Measurements from ENCODE around the gene SAMMSON. TPM values are rescaled to one million over a fixed set of nuclear protein-coding genes. Genes with fewer than 3 reads are reported as not detected.

The SAMMSON gene
- total and polyA plus RNA-seq, 10 donors: 0.05 to 1.0 TPM; not detected in 8

DNA sequence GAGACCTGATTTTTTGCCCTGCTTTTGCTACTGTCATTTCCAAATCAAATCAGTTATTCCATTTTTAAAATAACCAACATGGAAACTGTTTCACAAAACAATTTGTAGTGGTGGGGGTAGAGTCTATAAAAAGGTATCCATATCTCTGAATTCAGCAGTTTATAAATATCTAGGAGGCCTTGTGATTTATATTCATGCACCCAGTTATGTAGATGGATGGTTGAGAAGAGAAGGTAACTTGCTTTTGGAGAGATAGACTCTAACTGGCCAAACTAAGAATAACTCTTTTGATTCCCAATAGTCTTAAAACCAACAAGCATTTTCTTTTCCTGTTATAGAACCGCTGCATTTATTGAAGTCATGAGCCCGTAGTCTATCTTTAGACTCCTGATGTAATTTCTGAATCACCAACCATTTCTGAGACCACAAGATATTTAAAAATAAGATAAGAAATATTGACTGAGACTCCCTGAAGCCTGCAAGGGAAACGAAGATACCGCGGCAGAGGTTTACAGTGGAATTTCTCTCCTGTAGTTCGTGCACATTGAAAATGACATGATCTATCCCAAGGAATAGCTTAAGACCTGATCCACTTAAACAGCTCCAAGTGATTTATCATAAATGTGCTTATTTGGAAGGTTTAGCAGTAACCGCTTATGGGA, 68.5 kb downstream of the SAMMSON start:
- intact Hi-C loops (cut with DNase I; ENCODE audit: low total_unique reads): loop anchor here (10.0 kb wide), 1 partner anchor 1587 kb away; no protein-coding TSS in a partner anchor
- 70 to 84% (median 75%) methylated on average over 7 of the region's 7 CpGs for WGBS, 5 donors
- DNase-seq: no peak
- Histone ChIP-seq H3K27ac (no peak overlapping the region), H3K9me3 (no peaks in the 10 kb centered on the region), H3K4me1 (no peaks in the 10 kb centered on the region), H3K4me3 (no peak overlapping the region), H3K27me3 (replicated peaks in 1 of 7) (peaks cover 0 to 50% (median 13%) of the 10 kb centered on the region in 7 donors), H3K36me3 (no peaks in the 10 kb centered on the region)
- no peak for TF ChIP-seq POLR2AphosphoS5 (IDR thresholded peaks at IDR 0.05)
- no peak for TF ChIP-seq CTCF (IDR thresholded peaks at IDR 0.05 in 8 of 11, conservative IDR thresholded peaks at IDR 0.05 in 3 of 11)
- TF ChIP-seq POLR2A (IDR thresholded peaks at IDR 0.05): no peak

GRCh38 chr3:70069557-70069956, 70.0 kb downstream of the SAMMSON start:
- H3K4me1 ChIP-seq: no peaks in the 10 kb centered on the region
- intact Hi-C loops (cut with DNase I; ENCODE audit: low total_unique reads): loop anchor here (10.0 kb wide), 1 partner anchor 1585 kb away; no protein-coding TSS in a partner anchor
- no peak overlapping the region for H3K4me3 ChIP-seq
- no peak overlapping the region for H3K27ac ChIP-seq
- no peaks in the 10 kb centered on the region for H3K9me3 ChIP-seq
- no peak for TF ChIP-seq POLR2AphosphoS5 (IDR thresholded peaks at IDR 0.05)
- 82 to 94% (median 89%) methylated on average over 5 of the region's 5 CpGs for WGBS, 5 donors
- peaks cover 0 to 53% (median 15%) of the 10 kb centered on the region in 7 donors for H3K27me3 ChIP-seq (replicated peaks in 1 of 7)
- no peak for DNase-seq
- no peaks in the 10 kb centered on the region for H3K36me3 ChIP-seq

DNA sequence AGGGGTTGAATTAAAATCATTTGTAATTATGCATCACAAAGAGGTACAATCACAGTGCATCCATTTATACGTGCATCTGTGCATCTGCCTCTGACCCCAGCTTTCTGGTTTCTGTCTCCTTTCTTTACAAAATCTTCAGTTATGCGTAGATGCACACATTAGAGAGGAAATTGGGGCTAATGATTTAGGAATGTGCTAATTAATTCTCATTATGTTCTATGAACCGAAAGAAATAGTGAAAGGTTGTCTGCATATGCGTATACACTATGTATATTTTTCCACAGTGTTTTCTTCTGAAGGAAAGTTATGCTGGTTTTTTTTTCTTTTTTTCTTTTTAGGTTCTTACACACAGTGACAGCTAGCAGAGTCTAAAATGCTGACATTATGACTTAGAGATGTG, 71.6 kb downstream of the SAMMSON start:
- intact Hi-C loops (cut with DNase I; ENCODE audit: low total_unique reads): no loop called here
- Histone ChIP-seq H3K9me3 (no peaks in the 10 kb centered on the region), H3K36me3 (no peaks in the 10 kb centered on the region), H3K27me3 (replicated peaks in 1 of 7) (peaks cover 0 to 63% (median 15%) of the 10 kb centered on the region in 7 donors), H3K27ac (no peak overlapping the region), H3K4me3 (no peak overlapping the region), H3K4me1 (no peaks in the 10 kb centered on the region)
- TF ChIP-seq CTCF (IDR thresholded peaks at IDR 0.05 in 8 of 11, conservative IDR thresholded peaks at IDR 0.05 in 3 of 11): no peak
- TF ChIP-seq POLR2A (IDR thresholded peaks at IDR 0.05): no peak
- no peak for TF ChIP-seq POLR2AphosphoS5 (IDR thresholded peaks at IDR 0.05)
- WGBS, 5 donors: 64 to 74% (median 69%) methylated on average over 4 of the region's 4 CpGs
- DNase-seq: no peak

DNA sequence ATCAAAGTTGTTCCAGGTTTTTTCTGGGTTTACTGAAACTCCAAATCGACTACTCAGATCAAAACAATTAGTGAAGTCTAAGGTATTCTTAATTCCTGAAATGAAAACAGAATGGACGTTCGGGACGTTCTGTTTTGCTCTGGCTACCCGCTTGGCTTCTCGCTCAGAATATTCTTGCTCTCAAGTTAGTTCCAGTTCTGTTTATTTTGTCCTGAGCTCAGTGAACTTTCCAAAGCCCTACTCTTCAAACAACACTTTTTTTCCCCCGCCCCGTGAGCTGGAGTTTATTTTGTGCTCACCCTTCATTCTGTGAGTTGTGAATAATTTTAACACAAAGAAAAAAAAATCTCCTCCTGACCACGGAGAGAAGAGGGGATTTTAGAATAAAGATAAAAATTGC, 72.6 kb downstream of the SAMMSON start:
- WGBS, 5 donors: 12 to 23% (median 19%) methylated on average over 9 of the region's 9 CpGs
- DNase-seq: no peak
- H3K9me3 ChIP-seq: no peaks in the 10 kb centered on the region
- peaks cover 0 to 74% (median 15%) of the 10 kb centered on the region in 7 donors for H3K27me3 ChIP-seq (replicated peaks in 1 of 7)
- H3K4me1 ChIP-seq: no peaks in the 10 kb centered on the region
- intact Hi-C loops (cut with DNase I; ENCODE audit: low total_unique reads): no loop called here
- no peak overlapping the region for H3K4me3 ChIP-seq
- H3K36me3 ChIP-seq: no peaks in the 10 kb centered on the region
- H3K27ac ChIP-seq: no peak overlapping the region
- TF ChIP-seq POLR2A (IDR thresholded peaks at IDR 0.05) (no peak), CTCF (IDR thresholded peaks at IDR 0.05 in 8 of 11, conservative IDR thresholded peaks at IDR 0.05 in 3 of 11) (no peak), POLR2AphosphoS5 (IDR thresholded peaks at IDR 0.05) (no peak)
